HFFc6 (cell line): ENCODE results near the gene THTPA. TPM values are rescaled to one million over a fixed set of nuclear protein-coding genes. Genes with fewer than 3 reads are reported as not detected.

ENCODE experiments used
- DNase-seq: peaks from one replicate; pipeline ENCODE4 v3.0.0-alpha.2; 2018
- H3K27ac Mint-ChIP-seq: 2 replicates; pipeline ENCODE4 v1.8.0; 2020; ENCODE audit warnings: mild to moderate bottlenecking, mixed read lengths
- H3K27me3 Mint-ChIP-seq: 2 replicates; pipeline ENCODE4 v1.8.0; 2021; ENCODE audit warnings: mild to moderate bottlenecking, moderate library complexity, mixed read lengths; ENCODE audit not compliant: insufficient read depth
- H3K36me3 Mint-ChIP-seq: 2 replicates; pipeline ENCODE4 v1.8.0; 2021; ENCODE audit warnings: low read depth, mixed read lengths
- H3K4me1 Mint-ChIP-seq: 2 replicates; pipeline ENCODE4 v1.8.0; 2020; ENCODE audit warnings: low read depth, mixed read lengths
- H3K4me3 Mint-ChIP-seq: 2 replicates; pipeline ENCODE4 v1.8.0; 2020; ENCODE audit warnings: mild to moderate bottlenecking, moderate library complexity, mixed read lengths
- H3K9me3 Mint-ChIP-seq: 2 replicates; pipeline ENCODE4 v1.8.0; 2020; ENCODE audit warnings: mild to moderate bottlenecking, mixed read lengths
- total RNA-seq, 6 experiments: library from RNA; stranded (reverse); fragmentation: NEBNext Ultra II Directional; extraction: Animal tissue kit (Norgen Biotek cat#: 25700); gene quantifications; 2 replicates in 1 of 6; 3 replicates in 5 of 6; pipeline ENCODE4 v1.2.3, GENCODE V29; 2021
- TF ChIP-seq, protein P1 (sequence below): fragments of 200-600 bp; sonication (generic); IDR thresholded peaks from 2 replicates; pipeline ENCODE4 v1.5.0; 2021; ENCODE audit warnings: antibody characterized with exemption, mild to moderate bottlenecking

THTPA gene
- total RNA-seq, 6 experiments from 2014 or later: 10.4 to 14.1 (median 11.0) TPM

DNA sequence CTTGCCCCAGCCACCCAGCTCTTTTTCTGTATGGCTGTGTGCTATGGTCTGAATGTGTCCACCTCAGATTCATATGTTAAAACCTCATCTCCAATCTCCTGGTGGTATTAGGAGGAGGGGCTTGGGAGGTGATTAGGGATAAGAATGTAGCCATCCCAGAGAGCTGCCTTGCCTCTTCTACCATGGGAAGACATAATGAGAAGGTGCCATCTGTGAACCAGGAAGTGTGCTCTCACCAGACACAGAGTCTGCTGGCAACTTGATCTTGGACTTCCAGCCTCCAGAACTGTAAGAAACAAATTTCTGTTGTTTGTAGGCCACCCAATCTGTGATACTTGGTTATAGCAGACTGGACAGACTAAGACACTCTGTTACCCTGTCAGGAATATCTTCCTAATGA, 45.4 kb downstream of the THTPA start:
- TF ChIP-seq, protein P1, sequence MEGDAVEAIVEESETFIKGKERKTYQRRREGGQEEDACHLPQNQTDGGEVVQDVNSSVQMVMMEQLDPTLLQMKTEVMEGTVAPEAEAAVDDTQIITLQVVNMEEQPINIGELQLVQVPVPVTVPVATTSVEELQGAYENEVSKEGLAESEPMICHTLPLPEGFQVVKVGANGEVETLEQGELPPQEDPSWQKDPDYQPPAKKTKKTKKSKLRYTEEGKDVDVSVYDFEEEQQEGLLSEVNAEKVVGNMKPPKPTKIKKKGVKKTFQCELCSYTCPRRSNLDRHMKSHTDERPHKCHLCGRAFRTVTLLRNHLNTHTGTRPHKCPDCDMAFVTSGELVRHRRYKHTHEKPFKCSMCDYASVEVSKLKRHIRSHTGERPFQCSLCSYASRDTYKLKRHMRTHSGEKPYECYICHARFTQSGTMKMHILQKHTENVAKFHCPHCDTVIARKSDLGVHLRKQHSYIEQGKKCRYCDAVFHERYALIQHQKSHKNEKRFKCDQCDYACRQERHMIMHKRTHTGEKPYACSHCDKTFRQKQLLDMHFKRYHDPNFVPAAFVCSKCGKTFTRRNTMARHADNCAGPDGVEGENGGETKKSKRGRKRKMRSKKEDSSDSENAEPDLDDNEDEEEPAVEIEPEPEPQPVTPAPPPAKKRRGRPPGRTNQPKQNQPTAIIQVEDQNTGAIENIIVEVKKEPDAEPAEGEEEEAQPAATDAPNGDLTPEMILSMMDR: no peak
- Mint-ChIP-seq H3K4me1 (peaks cover 18% of the 10 kb centered on the region), H3K27ac (no peak overlapping the region), H3K4me3 (no peak overlapping the region), H3K9me3 (no peaks in the 10 kb centered on the region), H3K36me3 (no peaks in the 10 kb centered on the region), H3K27me3 (peaks cover 10% of the 10 kb centered on the region)
- DNase-seq: no peak

- peaks cover 21% of the 10 kb centered on the region for H3K4me1 Mint-ChIP-seq
- no peak overlapping the region for H3K27ac Mint-ChIP-seq
- no peaks in the 10 kb centered on the region for H3K36me3 Mint-ChIP-seq
- no peak for DNase-seq
- H3K9me3 Mint-ChIP-seq: no peaks in the 10 kb centered on the region
- TF ChIP-seq, protein P1: no peak
- no peak overlapping the region for H3K4me3 Mint-ChIP-seq
- peaks cover 10% of the 10 kb centered on the region for H3K27me3 Mint-ChIP-seq
Observed at GRCh38 chr14:23601845-23602180, 45.7 kb downstream of the THTPA start.

GRCh38 chr14:23602181-23603095, 46.4 kb downstream of the THTPA start:
- H3K36me3 Mint-ChIP-seq: no peaks in the 10 kb centered on the region
- H3K27ac Mint-ChIP-seq: no peak overlapping the region
- no peak overlapping the region for H3K4me3 Mint-ChIP-seq
- H3K9me3 Mint-ChIP-seq: no peaks in the 10 kb centered on the region
- peaks cover 14% of the 10 kb centered on the region for H3K27me3 Mint-ChIP-seq
- no peak for DNase-seq
- TF ChIP-seq, protein P1: no peak
- H3K4me1 Mint-ChIP-seq: peaks cover 21% of the 10 kb centered on the region

GRCh38 chr14:23603103-23603502, 47.0 kb downstream of the THTPA start:
- Mint-ChIP-seq H3K27me3 (peaks cover 12% of the 10 kb centered on the region), H3K4me3 (no peak overlapping the region), H3K27ac (no peak overlapping the region), H3K36me3 (no peaks in the 10 kb centered on the region), H3K9me3 (no peaks in the 10 kb centered on the region), H3K4me1 (peaks cover 21% of the 10 kb centered on the region)
- TF ChIP-seq, protein P1: no peak
- no peak for DNase-seq

GRCh38 chr14:23604148-23604547, 48.1 kb downstream of the THTPA start:
- no peak overlapping the region for H3K27ac Mint-ChIP-seq
- TF ChIP-seq, protein P1: no peak
- peaks cover 21% of the 10 kb centered on the region for H3K4me1 Mint-ChIP-seq
- H3K9me3 Mint-ChIP-seq: no peaks in the 10 kb centered on the region
- no peak for DNase-seq
- H3K27me3 Mint-ChIP-seq: peaks cover 16% of the 10 kb centered on the region
- no peak overlapping the region for H3K4me3 Mint-ChIP-seq
- no peaks in the 10 kb centered on the region for H3K36me3 Mint-ChIP-seq
